ENCODE data around the gene FOCAD. TPM values are rescaled to one million over a fixed set of nuclear protein-coding genes. Genes with fewer than 3 reads are reported as not detected.

Gene FOCAD
- total RNA-seq, 1 donor from 2014 or later = 25.5 TPM

DNA sequence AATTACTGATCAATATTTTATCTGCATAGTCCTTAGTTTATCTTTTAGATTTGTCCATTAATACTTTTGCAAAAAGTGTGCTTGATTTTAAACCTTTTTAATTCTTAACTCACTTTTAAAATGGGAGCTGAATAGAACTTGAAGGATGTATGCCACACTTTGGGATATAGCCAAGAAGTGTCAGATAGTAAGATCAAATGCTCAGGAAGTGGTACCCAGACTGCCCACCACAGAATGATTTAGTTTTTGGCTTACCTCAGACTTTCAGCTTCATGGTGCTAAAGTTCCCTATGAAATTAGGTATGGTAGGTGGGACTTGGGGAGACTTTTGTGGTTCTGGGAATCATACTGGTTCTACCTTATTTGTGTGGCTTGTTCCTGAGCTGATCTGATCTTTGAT is 14.7 kb downstream of the FOCAD start:
- Histone ChIP-seq H3K36me3 (no peaks in the 10 kb centered on the region), H3K27me3 (no peaks in the 10 kb centered on the region)

GRCh38 chr9:20701060-20701459 is 17.0 kb downstream of the FOCAD start:
- no peaks in the 10 kb centered on the region for H3K9me3 ChIP-seq
- H3K27ac ChIP-seq = peak overlapping the region; percentile 8
- no peak overlapping the region for H3K4me3 ChIP-seq
- no peak for DNase-seq
- H3K27me3 ChIP-seq = no peaks in the 10 kb centered on the region
- intact Hi-C loops (cut with DNase I) = no loop called here
- TF ChIP-seq CTCF (IDR thresholded peaks at IDR 0.05) = no peak
- peak; percentile 43 for ATAC-seq
- H3K36me3 ChIP-seq = no peaks in the 10 kb centered on the region
- peaks cover 10% of the 10 kb centered on the region for H3K4me1 ChIP-seq

More for the DNA sequence above, 14.7 kb downstream of the FOCAD start:
- Histone ChIP-seq H3K4me3 (no peak overlapping the region), H3K4me1 (peaks cover 10% of the 10 kb centered on the region), H3K9me3 (no peaks in the 10 kb centered on the region), H3K27ac (no peak overlapping the region)
- DNase-seq = no peak
- intact Hi-C loops (cut with DNase I) = no loop called here
- ATAC-seq = no peak
- no peak for TF ChIP-seq CTCF (IDR thresholded peaks at IDR 0.05)

GRCh38 chr9:20702570-20702969 is 18.5 kb downstream of the FOCAD start:
- ATAC-seq = no peak
- intact Hi-C loops (cut with DNase I) = no loop called here

DNA sequence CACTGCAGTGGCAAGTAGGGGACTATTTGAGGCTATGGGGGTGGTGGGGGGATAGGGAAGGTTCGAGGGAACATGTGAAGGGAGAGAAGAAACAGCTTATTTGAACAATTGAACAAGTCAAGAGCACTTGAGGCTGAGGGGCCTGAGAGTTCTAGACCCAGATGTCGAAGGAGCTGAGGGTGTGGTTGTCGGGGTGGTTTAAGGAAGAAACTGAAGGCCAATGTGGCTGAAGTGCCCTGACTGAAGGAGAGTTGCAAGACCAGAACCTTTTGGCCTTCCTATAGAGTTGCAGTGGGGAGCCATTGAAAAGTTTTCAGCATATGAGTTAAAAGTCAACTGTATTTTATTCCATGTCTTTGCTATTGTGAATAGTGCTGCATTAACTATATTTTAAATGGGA is 19.1 kb downstream of the FOCAD start:
- Histone ChIP-seq H3K27me3 (no peaks in the 10 kb centered on the region), H3K4me3 (no peak overlapping the region), H3K27ac (no peak overlapping the region), H3K4me1 (peaks cover 10% of the 10 kb centered on the region), H3K9me3 (no peaks in the 10 kb centered on the region), H3K36me3 (no peaks in the 10 kb centered on the region)
- intact Hi-C loops (cut with DNase I) = no loop called here
- no peak for DNase-seq
- peak; percentile 55 for ATAC-seq
- no peak for TF ChIP-seq CTCF (IDR thresholded peaks at IDR 0.05)

More at GRCh38 chr9:20702570-20702969, 18.5 kb downstream of the FOCAD start:
- Histone ChIP-seq H3K4me1 (peaks cover 10% of the 10 kb centered on the region), H3K4me3 (no peak overlapping the region), H3K27me3 (no peaks in the 10 kb centered on the region), H3K36me3 (no peaks in the 10 kb centered on the region), H3K27ac (no peak overlapping the region), H3K9me3 (no peaks in the 10 kb centered on the region)
- TF ChIP-seq CTCF (IDR thresholded peaks at IDR 0.05) = no peak
- DNase-seq = no peak

DNA sequence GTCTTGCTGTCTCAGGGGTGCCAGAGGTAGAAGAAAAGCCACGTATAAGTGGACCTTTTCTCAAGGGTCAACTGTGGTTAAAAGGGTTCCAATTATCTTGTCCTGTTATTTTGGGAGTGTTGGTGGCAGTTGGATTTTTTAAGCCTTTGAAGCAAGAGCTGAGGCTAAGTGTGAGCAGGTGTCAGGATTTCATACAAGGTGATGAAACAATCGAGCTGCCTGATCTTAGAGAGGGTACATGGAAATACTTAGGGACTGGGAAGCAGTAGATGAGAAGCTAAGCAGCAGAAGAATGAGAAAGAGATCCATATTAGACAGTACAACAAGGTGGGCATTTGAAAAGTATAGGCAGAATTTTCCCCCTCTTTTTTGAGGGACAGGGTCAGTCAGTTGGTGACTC is 23.6 kb downstream of the FOCAD start:
- intact Hi-C loops (cut with DNase I) = no loop called here
- Histone ChIP-seq H3K4me1 (no peaks in the 10 kb centered on the region), H3K27me3 (no peaks in the 10 kb centered on the region), H3K27ac (no peak overlapping the region), H3K4me3 (no peak overlapping the region), H3K9me3 (no peaks in the 10 kb centered on the region), H3K36me3 (no peaks in the 10 kb centered on the region)
- ATAC-seq (no peak), DNase-seq (no peak)
- TF ChIP-seq CTCF (IDR thresholded peaks at IDR 0.05) = no peak

- H3K4me3 ChIP-seq = no peak overlapping the region
- H3K36me3 ChIP-seq = no peaks in the 10 kb centered on the region
- no peaks in the 10 kb centered on the region for H3K27me3 ChIP-seq
- intact Hi-C loops (cut with DNase I) = no loop called here
- no peaks in the 10 kb centered on the region for H3K9me3 ChIP-seq
- no peak for ATAC-seq
- H3K27ac ChIP-seq = no peak overlapping the region
- no peaks in the 10 kb centered on the region for H3K4me1 ChIP-seq
- TF ChIP-seq CTCF (IDR thresholded peaks at IDR 0.05) = no peak
- DNase-seq = no peak
These were observed 29.1 kb downstream of the FOCAD start for GRCh38 chr9:20713172-20713571.

Data from upper lobe of right lung (tissue), 1 donor.